Karpas-422 (cell line): ENCODE data around the gene PLXNA2. TPM values are rescaled to one million over a fixed set of nuclear protein-coding genes. Genes with fewer than 3 reads are reported as not detected.

Experiments
- DNase-seq: peaks from one replicate; pipeline ENCODE4 v3.0.0-alpha.2; 2015
- H2AFZ ChIP-seq: fragments of 200-600 bp; sonication (generic); 2 replicates; pipeline ENCODE4 v1.6.1; 2014; ENCODE audit warnings: antibody characterized with exemption, low read length, mixed read lengths
- H3K27ac ChIP-seq: fragments of 200-600 bp; sonication (generic); 2 replicates; pipeline ENCODE4 v1.5.1; 2014; ENCODE audit warnings: mild to moderate bottlenecking, low read length, moderate library complexity
- H3K27me3 ChIP-seq: fragments of 200-600 bp; sonication (generic); 2 replicates; pipeline ENCODE4 v1.6.1; 2014; ENCODE audit warnings: low read length, mixed read lengths
- H3K36me3 ChIP-seq: fragments of 200-600 bp; sonication (generic); 2 replicates; pipeline ENCODE4 v1.6.1; 2014; ENCODE audit warnings: low read length, mixed read lengths; ENCODE audit not compliant: insufficient read depth
- H3K4me1 ChIP-seq: fragments of 200-600 bp; sonication (generic); 2 replicates; pipeline ENCODE4 v1.6.1; 2014; ENCODE audit warnings: mild to moderate bottlenecking, low read length, mixed read lengths
- H3K4me2 ChIP-seq: fragments of 200-600 bp; sonication (generic); 2 replicates; pipeline ENCODE4 v1.6.1; 2014; ENCODE audit warnings: low read length, low read depth, mild to moderate bottlenecking; ENCODE audit not compliant: poor library complexity, severe bottlenecking
- H3K4me3 ChIP-seq: fragments of 200-600 bp; sonication (generic); 2 replicates; pipeline ENCODE4 v1.5.1; 2014; ENCODE audit warnings: mild to moderate bottlenecking, antibody characterized with exemption, low read length, mixed read lengths
- H3K79me2 ChIP-seq: fragments of 200-600 bp; sonication (generic); 2 replicates; pipeline ENCODE4 v1.6.1; 2014; ENCODE audit warnings: mild to moderate bottlenecking, low read length, mixed read lengths
- H3K9ac ChIP-seq: fragments of 200-600 bp; sonication (generic); 2 replicates; pipeline ENCODE4 v1.6.0; 2014; ENCODE audit warnings: low read length
- H3K9me2 ChIP-seq: fragments of 200-600 bp; sonication (generic), shearing (Covaris generic); replicated peaks from 2 replicates; pipeline ENCODE4 v1.6.0; 2014; ENCODE audit warnings: mild to moderate bottlenecking, low read length, moderate library complexity; ENCODE audit not compliant: insufficient read depth
- H3K9me3 ChIP-seq: fragments of 300-700, 200-600 bp; sonication (generic); 2 replicates; pipeline ENCODE4 v1.6.1; 2014; ENCODE audit warnings: low read length, mixed read lengths
- H4K20me1 ChIP-seq: fragments of 200-600 bp; sonication (generic); 2 replicates; pipeline ENCODE4 v1.6.1; 2014; ENCODE audit warnings: mild to moderate bottlenecking, antibody characterized with exemption, low read length, low read depth; ENCODE audit not compliant: insufficient read depth
- total RNA-seq: library from RNA; depleted of rRNA; stranded (reverse); fragments of >200 nt; shearing (Covaris generic); gene quantifications from 2 replicates; pipeline ENCODE4 v1.2.3, GENCODE V29; 2014; ENCODE audit warnings: low replicate concordance

PLXNA2 gene
- total RNA-seq, 1 experiment from 2014 or later: not detected

DNA sequence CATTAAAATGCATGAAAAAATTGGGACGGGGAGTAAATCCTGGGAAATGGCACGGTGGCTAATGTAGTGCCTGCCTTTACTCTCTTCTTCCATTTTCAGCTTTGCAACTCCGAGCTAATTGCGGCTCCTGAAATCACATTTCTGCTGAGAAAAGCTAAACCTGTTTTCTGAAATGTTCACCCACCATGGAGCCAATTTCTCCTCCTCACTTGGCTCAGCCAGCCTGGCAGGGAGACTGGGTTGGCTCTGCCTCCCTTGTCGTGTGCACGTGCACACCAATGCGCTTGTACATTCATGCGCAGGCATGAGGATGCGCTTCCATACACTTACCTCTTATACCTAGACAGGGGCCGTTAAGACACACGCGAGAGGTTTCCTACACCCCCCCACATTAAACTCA lies 165.4 kb downstream of the PLXNA2 start:
- H3K9me3 ChIP-seq: no peaks in the 10 kb centered on the region
- no peak overlapping the region for H2AFZ ChIP-seq
- no peaks in the 10 kb centered on the region for H3K4me1 ChIP-seq
- no peaks in the 10 kb centered on the region for H3K27me3 ChIP-seq
- H3K9me2 ChIP-seq: no peaks in the 10 kb centered on the region
- H3K9ac ChIP-seq: no peak overlapping the region
- no peak overlapping the region for H3K27ac ChIP-seq
- H3K4me2 ChIP-seq: no peak overlapping the region
- DNase-seq: no peak
- H3K79me2 ChIP-seq: no peaks in the 10 kb centered on the region
- H3K36me3 ChIP-seq: no peaks in the 10 kb centered on the region
- no peaks in the 10 kb centered on the region for H4K20me1 ChIP-seq
- H3K4me3 ChIP-seq: no peak overlapping the region

DNA sequence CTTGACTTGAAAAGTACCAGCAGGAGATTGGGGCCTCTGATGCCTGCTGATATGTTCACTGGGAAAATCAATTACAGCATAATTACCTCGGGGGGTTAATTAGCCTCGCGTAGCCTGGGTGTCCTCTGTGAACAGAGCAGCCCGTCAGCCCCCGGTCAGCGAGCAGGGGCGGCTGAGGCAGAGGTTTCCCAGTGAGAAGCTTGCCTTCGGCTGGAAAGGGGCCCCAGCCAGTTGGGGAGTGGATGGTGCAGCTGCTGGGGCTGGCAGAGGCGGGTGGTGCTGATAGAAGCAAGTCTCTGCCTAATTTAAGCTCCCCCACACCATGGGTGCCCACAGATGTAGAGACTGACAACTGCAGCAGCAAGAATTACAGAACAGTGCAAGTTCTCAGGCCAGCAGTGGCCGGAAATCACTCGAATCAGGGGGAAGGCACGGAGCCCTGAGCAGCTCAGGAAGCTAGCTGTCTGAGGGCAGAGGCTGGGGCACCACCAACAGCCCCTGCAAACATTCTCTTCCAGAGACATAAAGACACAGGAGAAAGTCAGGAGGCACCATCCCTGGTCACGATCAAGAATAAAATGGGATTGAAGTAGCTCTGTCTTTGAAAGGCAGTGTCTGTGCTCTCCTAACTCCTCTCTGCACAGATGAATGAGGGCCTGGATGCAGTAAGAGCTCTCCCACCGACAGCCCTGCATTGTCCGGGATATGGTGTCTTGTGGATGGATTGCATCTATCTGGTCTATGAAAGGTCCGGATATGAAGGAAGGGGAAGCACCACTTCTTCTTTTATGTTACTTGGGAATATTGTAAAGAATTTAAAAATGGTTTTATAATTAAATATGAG lies 166.7 kb downstream of the PLXNA2 start:
- Histone ChIP-seq H4K20me1 (no peaks in the 10 kb centered on the region), H3K36me3 (no peaks in the 10 kb centered on the region), H3K9me3 (no peaks in the 10 kb centered on the region), H3K9ac (no peak overlapping the region), H3K79me2 (no peaks in the 10 kb centered on the region), H3K4me2 (no peak overlapping the region), H3K9me2 (no peaks in the 10 kb centered on the region), H3K27me3 (no peaks in the 10 kb centered on the region), H3K4me3 (no peak overlapping the region), H3K27ac (no peak overlapping the region), H3K4me1 (no peaks in the 10 kb centered on the region), H2AFZ (no peak overlapping the region)
- DNase-seq: no peak

DNA sequence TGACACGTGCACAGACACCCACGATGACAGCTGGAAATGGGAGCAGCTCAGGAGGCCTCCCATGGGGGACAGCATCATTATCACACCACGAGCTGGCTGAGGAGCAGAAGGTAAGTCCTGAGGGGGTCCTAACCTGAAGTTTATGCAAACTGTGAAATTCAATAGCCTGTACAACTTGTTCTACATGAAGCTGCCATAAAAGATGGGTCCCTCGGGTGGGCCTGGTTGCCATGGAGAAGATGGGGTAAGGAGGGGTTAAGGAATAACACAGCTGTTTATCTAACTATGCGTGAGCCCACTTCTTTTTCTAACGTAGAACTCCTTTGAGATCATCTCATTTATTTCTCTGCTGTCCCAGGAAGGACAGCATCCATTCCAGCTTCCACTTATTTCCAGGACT lies 169.8 kb downstream of the PLXNA2 start:
- Histone ChIP-seq H3K9me2 (no peaks in the 10 kb centered on the region), H3K4me2 (no peak overlapping the region), H3K9ac (no peak overlapping the region), H3K9me3 (no peaks in the 10 kb centered on the region), H3K4me3 (no peak overlapping the region), H3K27me3 (no peaks in the 10 kb centered on the region), H4K20me1 (no peaks in the 10 kb centered on the region), H2AFZ (no peak overlapping the region), H3K4me1 (no peaks in the 10 kb centered on the region), H3K79me2 (no peaks in the 10 kb centered on the region), H3K27ac (no peak overlapping the region), H3K36me3 (no peaks in the 10 kb centered on the region)
- DNase-seq: no peak

GRCh38 chr1:208071435-208072031 lies 172.7 kb downstream of the PLXNA2 start:
- H3K9me2 ChIP-seq: no peaks in the 10 kb centered on the region
- H3K79me2 ChIP-seq: no peaks in the 10 kb centered on the region
- no peaks in the 10 kb centered on the region for H4K20me1 ChIP-seq
- no peak for DNase-seq
- no peak overlapping the region for H3K9ac ChIP-seq
- no peaks in the 10 kb centered on the region for H3K9me3 ChIP-seq
- H3K36me3 ChIP-seq: no peaks in the 10 kb centered on the region
- H3K4me2 ChIP-seq: no peak overlapping the region
- no peaks in the 10 kb centered on the region for H3K4me1 ChIP-seq
- H2AFZ ChIP-seq: no peak overlapping the region
- H3K27ac ChIP-seq: no peak overlapping the region
- H3K27me3 ChIP-seq: no peaks in the 10 kb centered on the region
- H3K4me3 ChIP-seq: no peak overlapping the region

GRCh38 chr1:208069908-208070307 lies 174.3 kb downstream of the PLXNA2 start:
- H3K4me1 ChIP-seq: no peaks in the 10 kb centered on the region
- H3K27me3 ChIP-seq: no peaks in the 10 kb centered on the region
- no peaks in the 10 kb centered on the region for H4K20me1 ChIP-seq
- no peaks in the 10 kb centered on the region for H3K36me3 ChIP-seq
- no peak overlapping the region for H3K4me3 ChIP-seq
- no peak for DNase-seq
- H3K79me2 ChIP-seq: no peaks in the 10 kb centered on the region
- no peaks in the 10 kb centered on the region for H3K9me2 ChIP-seq
- no peak overlapping the region for H3K4me2 ChIP-seq
- H3K9me3 ChIP-seq: no peaks in the 10 kb centered on the region
- H3K9ac ChIP-seq: no peak overlapping the region
- H3K27ac ChIP-seq: no peak overlapping the region
- no peak overlapping the region for H2AFZ ChIP-seq

- H3K27me3 ChIP-seq: no peaks in the 10 kb centered on the region
- no peak overlapping the region for H3K4me2 ChIP-seq
- H3K36me3 ChIP-seq: no peaks in the 10 kb centered on the region
- H3K27ac ChIP-seq: no peak overlapping the region
- no peaks in the 10 kb centered on the region for H3K9me3 ChIP-seq
- no peak overlapping the region for H3K9ac ChIP-seq
- H3K79me2 ChIP-seq: no peaks in the 10 kb centered on the region
- no peaks in the 10 kb centered on the region for H3K4me1 ChIP-seq
- DNase-seq: no peak
- H3K9me2 ChIP-seq: no peaks in the 10 kb centered on the region
- no peaks in the 10 kb centered on the region for H4K20me1 ChIP-seq
- no peak overlapping the region for H2AFZ ChIP-seq
- H3K4me3 ChIP-seq: no peak overlapping the region
These were observed 174.9 kb downstream of the PLXNA2 start for GRCh38 chr1:208069317-208069716.

GRCh38 chr1:208068908-208069307 lies 175.3 kb downstream of the PLXNA2 start:
- H3K9me2 ChIP-seq: no peaks in the 10 kb centered on the region
- no peak overlapping the region for H3K4me2 ChIP-seq
- H3K4me1 ChIP-seq: no peaks in the 10 kb centered on the region
- H3K79me2 ChIP-seq: no peaks in the 10 kb centered on the region
- no peak for DNase-seq
- no peaks in the 10 kb centered on the region for H3K27me3 ChIP-seq
- H3K27ac ChIP-seq: no peak overlapping the region
- no peaks in the 10 kb centered on the region for H3K9me3 ChIP-seq
- H3K36me3 ChIP-seq: no peaks in the 10 kb centered on the region
- H3K9ac ChIP-seq: no peak overlapping the region
- H3K4me3 ChIP-seq: no peak overlapping the region
- H2AFZ ChIP-seq: no peak overlapping the region
- no peaks in the 10 kb centered on the region for H4K20me1 ChIP-seq

- Histone ChIP-seq H3K4me3 (no peak overlapping the region), H3K4me2 (no peak overlapping the region), H4K20me1 (no peaks in the 10 kb centered on the region), H2AFZ (no peak overlapping the region), H3K9ac (no peak overlapping the region), H3K9me2 (no peaks in the 10 kb centered on the region), H3K9me3 (no peaks in the 10 kb centered on the region), H3K79me2 (no peaks in the 10 kb centered on the region), H3K27ac (no peak overlapping the region), H3K27me3 (no peaks in the 10 kb centered on the region), H3K4me1 (no peaks in the 10 kb centered on the region), H3K36me3 (no peaks in the 10 kb centered on the region)
- DNase-seq: no peak
These were observed 175.8 kb downstream of the PLXNA2 start for GRCh38 chr1:208068407-208068806.
